Neural crest cell (in vitro differentiated cells): ENCODE results near the gene USP6. TPM values are rescaled to one million over a fixed set of nuclear protein-coding genes. Genes with fewer than 3 reads are reported as not detected.
"Not testable (repeated sequence)": the region's sequence is repeated elsewhere in the genome, so short reads cannot be mapped to it uniquely, and the experiment has no call there.

ENCODE experiments used
- DNase-seq: peaks from one replicate; pipeline ENCODE4 v3.0.0; 2021; ENCODE audit warnings: low read depth, mixed read lengths, low spot score
- H3K27ac Mint-ChIP-seq: one replicate; pipeline ENCODE4 v1.8.0; 2021; ENCODE audit warnings: mild to moderate bottlenecking, mixed read lengths; ENCODE audit not compliant: unreplicated experiment
- H3K27me3 Mint-ChIP-seq: 2 replicates; pipeline ENCODE4 v1.8.0; 2021; ENCODE audit warnings: low read depth, mild to moderate bottlenecking, mixed read lengths
- H3K36me3 Mint-ChIP-seq: 2 replicates; pipeline ENCODE4 v1.8.0; 2021; ENCODE audit warnings: low read depth, mild to moderate bottlenecking, mixed read lengths
- H3K4me1 Mint-ChIP-seq: 2 replicates; pipeline ENCODE4 v1.8.0; 2021; ENCODE audit warnings: mixed read lengths
- H3K4me3 Mint-ChIP-seq: one replicate; pipeline ENCODE4 v1.8.0; 2021; ENCODE audit warnings: mild to moderate bottlenecking, mixed read lengths
- H3K9me3 Mint-ChIP-seq: 2 replicates; pipeline ENCODE4 v1.8.0; 2021; ENCODE audit warnings: mixed read lengths
- total RNA-seq: library from RNA; stranded (reverse); gene quantifications from 2 replicates; pipeline ENCODE4 v1.2.1, GENCODE V29; 2021
- TF ChIP-seq, protein P1 (sequence below): fragments of 200-600 bp; sonication (generic); conservative IDR thresholded peaks from 2 replicates; pipeline ENCODE4 v1.5.0; 2021; ENCODE audit warnings: antibody characterized with exemption, mild to moderate bottlenecking

Gene USP6
- total RNA-seq, 1 donor from 2014 or later = 0.26 TPM

- Mint-ChIP-seq H3K4me1 (no peaks in the 10 kb centered on the region), H3K27ac (no peak overlapping the region), H3K36me3 (no peaks in the 10 kb centered on the region), H3K9me3 (no peaks in the 10 kb centered on the region), H3K27me3 (peaks cover 28% of the 10 kb centered on the region), H3K4me3 (no peak overlapping the region)
- TF ChIP-seq, protein P1, sequence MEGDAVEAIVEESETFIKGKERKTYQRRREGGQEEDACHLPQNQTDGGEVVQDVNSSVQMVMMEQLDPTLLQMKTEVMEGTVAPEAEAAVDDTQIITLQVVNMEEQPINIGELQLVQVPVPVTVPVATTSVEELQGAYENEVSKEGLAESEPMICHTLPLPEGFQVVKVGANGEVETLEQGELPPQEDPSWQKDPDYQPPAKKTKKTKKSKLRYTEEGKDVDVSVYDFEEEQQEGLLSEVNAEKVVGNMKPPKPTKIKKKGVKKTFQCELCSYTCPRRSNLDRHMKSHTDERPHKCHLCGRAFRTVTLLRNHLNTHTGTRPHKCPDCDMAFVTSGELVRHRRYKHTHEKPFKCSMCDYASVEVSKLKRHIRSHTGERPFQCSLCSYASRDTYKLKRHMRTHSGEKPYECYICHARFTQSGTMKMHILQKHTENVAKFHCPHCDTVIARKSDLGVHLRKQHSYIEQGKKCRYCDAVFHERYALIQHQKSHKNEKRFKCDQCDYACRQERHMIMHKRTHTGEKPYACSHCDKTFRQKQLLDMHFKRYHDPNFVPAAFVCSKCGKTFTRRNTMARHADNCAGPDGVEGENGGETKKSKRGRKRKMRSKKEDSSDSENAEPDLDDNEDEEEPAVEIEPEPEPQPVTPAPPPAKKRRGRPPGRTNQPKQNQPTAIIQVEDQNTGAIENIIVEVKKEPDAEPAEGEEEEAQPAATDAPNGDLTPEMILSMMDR = no peak
- DNase-seq = no peak
Observed at GRCh38 chr17:5164436-5164835, 48.6 kb downstream of the USP6 start.

DNA sequence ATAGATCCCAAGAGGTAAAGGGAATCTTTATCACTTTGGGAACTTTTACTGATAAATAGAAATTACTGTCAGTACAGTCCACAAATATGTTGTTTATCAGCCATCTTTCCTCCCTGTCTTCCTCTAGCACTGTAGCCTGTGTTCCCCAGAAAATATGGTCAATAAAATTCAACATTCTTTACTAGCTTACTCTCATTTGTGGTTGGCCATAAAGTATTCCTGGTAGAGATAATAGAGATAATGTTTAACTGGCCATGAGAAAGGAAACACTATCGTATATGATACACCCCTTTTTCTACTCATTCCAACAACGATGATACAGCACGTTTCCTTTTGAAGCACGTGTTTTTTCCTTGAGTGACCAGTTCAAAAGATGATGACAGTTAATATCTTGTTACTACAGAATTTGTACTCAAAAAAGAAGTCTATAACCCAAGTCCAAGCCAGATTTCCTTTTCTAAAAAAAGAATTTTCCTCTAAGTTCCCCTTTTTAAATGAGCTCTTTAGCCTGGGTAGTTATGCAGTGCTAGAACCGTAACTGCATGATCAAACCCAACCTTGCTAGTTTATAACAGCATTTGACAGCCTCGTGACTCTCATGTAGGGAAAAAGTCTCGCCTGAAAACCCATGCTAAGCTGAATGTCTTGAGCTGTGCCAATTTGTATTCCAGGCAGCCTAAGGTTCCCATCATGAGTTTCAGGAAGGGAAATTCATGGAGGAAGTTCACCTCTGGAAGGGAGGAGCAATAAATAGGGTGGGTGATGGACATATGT lies 50.1 kb downstream of the USP6 start:
- H3K9me3 Mint-ChIP-seq, H3K27ac Mint-ChIP-seq, DNase-seq, H3K4me1 Mint-ChIP-seq, H3K36me3 Mint-ChIP-seq, H3K4me3 Mint-ChIP-seq: not testable (repeated sequence)
- H3K27me3 Mint-ChIP-seq = peaks cover 21% of the 10 kb centered on the region

DNA sequence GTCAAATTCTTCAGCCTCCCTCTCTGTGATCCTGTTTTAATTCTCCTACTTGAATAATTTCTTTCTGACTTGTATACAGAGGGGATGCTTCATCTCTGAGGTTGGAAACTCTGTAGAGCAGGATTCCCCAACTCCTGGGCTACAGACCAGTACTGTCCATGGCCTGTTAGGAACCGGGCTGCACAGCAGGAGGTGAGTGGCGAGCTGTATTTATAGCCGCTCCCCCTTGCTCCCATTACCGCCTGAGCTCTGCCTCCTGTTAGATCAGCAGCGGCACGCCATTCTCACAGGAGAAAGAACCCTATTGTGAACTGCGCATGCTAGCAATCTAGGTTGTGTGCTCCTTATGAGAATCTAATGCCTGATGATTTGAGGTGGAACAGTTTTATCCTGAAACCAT lies 59.2 kb downstream of the USP6 start:
- H3K27me3 Mint-ChIP-seq, H3K4me1 Mint-ChIP-seq, DNase-seq, H3K27ac Mint-ChIP-seq, H3K4me3 Mint-ChIP-seq: not testable (repeated sequence)
- Mint-ChIP-seq H3K9me3 (peaks cover 11% of the 10 kb centered on the region), H3K36me3 (peaks cover 46% of the 10 kb centered on the region)

DNA sequence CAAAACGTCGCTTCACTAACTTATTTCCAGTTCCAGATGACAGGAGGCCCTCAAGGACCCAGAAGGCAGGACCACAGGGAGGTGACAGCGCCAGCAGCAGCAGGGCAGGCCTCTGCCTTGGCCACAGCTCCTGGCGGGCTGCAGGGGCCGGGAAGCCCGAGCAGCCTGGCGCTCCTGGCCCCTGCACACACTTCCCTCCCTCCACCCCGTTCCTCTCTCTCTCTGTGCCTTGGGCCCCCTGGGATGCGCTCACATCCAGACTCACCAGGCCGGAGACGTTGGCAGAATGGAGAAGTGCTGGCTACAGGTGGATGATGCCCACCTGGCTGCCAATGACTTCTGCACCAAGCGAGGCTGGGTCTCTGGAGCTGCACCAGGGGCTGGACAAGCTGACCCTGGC lies 63.2 kb downstream of the USP6 start:
- Mint-ChIP-seq H3K27ac (no peak overlapping the region), H3K36me3 (peaks cover 73% of the 10 kb centered on the region), H3K9me3 (peaks cover 35% of the 10 kb centered on the region), H3K27me3 (peaks cover 10% of the 10 kb centered on the region), H3K4me3 (no peak overlapping the region), H3K4me1 (no peaks in the 10 kb centered on the region)
- no peak for DNase-seq
- TF ChIP-seq, protein P1 = no peak

GRCh38 chr17:5181509-5182305 lies 65.9 kb downstream of the USP6 start:
- peak overlapping the region; percentile 16 for H3K4me3 Mint-ChIP-seq
- no peaks in the 10 kb centered on the region for H3K4me1 Mint-ChIP-seq
- TF ChIP-seq, protein P1 = no peak
- H3K27me3 Mint-ChIP-seq = peaks cover 12% of the 10 kb centered on the region
- peaks cover 79% of the 10 kb centered on the region for H3K36me3 Mint-ChIP-seq
- no peak overlapping the region for H3K27ac Mint-ChIP-seq
- DNase-seq = no peak
- H3K9me3 Mint-ChIP-seq = peaks cover 42% of the 10 kb centered on the region

DNA sequence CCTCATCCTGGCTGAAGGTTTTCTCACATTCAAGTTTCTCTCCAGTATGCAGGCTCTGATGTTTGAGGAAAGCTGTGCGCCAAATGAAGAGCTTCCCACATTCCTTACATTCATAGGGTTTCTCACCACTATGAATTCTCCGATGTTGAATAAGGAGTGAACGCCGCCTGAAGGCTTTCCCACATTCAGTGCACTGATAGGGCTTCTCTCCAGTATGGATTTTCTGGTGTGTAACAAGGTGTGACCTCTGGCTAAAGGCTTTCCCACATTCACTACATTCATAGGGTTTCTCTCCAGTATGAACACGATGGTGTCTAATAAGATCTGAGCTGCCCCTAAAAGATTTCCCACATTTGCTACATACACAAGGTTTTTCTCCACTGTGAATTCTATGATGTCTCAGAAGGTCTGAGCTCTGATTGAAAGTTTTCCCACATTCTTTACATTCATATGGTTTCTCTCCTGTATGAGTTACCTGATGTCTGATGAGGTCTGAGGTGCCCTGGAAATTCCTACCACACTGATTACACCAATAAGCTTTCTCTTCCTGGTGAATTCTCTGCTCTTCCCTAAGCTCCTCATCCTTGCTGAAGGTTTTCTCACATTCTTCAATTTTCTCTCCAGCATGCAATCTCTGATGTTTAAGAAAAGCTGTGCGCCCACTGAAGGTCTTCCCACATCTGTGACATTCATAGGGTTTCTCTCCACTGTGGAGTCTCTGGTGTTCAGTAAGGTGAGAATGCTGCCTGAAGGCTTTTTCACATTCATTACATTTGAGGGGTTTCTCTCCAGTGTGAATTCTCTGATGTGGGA lies 67.0 kb downstream of the USP6 start:
- H3K4me1 Mint-ChIP-seq = no peaks in the 10 kb centered on the region
- no peak overlapping the region for H3K27ac Mint-ChIP-seq
- TF ChIP-seq, protein P1 = no peak
- H3K4me3 Mint-ChIP-seq = peak overlapping the region; percentile 16
- H3K9me3 Mint-ChIP-seq = peaks cover 49% of the 10 kb centered on the region
- H3K27me3 Mint-ChIP-seq = peaks cover 12% of the 10 kb centered on the region
- H3K36me3 Mint-ChIP-seq = peaks cover 82% of the 10 kb centered on the region
- no peak for DNase-seq
